ENCODE data around the gene TFF2. TPM values are rescaled to one million over a fixed set of nuclear protein-coding genes. Genes with fewer than 3 reads are reported as not detected.

Gene TFF2
- total RNA-seq, 4 donors from 2014 or later, result not detected

- WGBS, 2 donors, result 89 to 93% methylated on average over 18 to 30 of the region's 30 CpGs
- H3K27ac ChIP-seq, result no peak overlapping the region
- H3K4me3 ChIP-seq, result no peak overlapping the region
- TF ChIP-seq, protein P1, sequence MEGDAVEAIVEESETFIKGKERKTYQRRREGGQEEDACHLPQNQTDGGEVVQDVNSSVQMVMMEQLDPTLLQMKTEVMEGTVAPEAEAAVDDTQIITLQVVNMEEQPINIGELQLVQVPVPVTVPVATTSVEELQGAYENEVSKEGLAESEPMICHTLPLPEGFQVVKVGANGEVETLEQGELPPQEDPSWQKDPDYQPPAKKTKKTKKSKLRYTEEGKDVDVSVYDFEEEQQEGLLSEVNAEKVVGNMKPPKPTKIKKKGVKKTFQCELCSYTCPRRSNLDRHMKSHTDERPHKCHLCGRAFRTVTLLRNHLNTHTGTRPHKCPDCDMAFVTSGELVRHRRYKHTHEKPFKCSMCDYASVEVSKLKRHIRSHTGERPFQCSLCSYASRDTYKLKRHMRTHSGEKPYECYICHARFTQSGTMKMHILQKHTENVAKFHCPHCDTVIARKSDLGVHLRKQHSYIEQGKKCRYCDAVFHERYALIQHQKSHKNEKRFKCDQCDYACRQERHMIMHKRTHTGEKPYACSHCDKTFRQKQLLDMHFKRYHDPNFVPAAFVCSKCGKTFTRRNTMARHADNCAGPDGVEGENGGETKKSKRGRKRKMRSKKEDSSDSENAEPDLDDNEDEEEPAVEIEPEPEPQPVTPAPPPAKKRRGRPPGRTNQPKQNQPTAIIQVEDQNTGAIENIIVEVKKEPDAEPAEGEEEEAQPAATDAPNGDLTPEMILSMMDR (IDR thresholded peaks at IDR 0.05), result no peak
- TF ChIP-seq POLR2A (IDR thresholded peaks at IDR 0.05), result no peak
- no peak for TF ChIP-seq EP300 (IDR thresholded peaks at IDR 0.05)
- H3K27me3 ChIP-seq, result no peaks in the 10 kb centered on the region
- H3K36me3 ChIP-seq, result no peaks in the 10 kb centered on the region
- H3K9me3 ChIP-seq, result peaks cover 0 to 2% (median 0%) of the 10 kb centered on the region in 4 donors
- no peaks in the 10 kb centered on the region for H3K4me1 ChIP-seq
- no peak for DNase-seq (ENCODE audit: low spot score in 2 of 2)
Measured at GRCh38 chr21:42347601-42348327, 3.0 kb downstream of the TFF2 start.

- no peaks in the 10 kb centered on the region for H3K4me1 ChIP-seq
- no peak overlapping the region for H3K27ac ChIP-seq
- no peak overlapping the region for H3K4me3 ChIP-seq
- peaks cover 0 to 2% (median 0%) of the 10 kb centered on the region in 4 donors for H3K9me3 ChIP-seq
- DNase-seq (ENCODE audit: low spot score in 2 of 2), result no peak
- WGBS, 2 donors, result 86 to 91% methylated on average over 25 to 30 of the region's 30 CpGs
- H3K36me3 ChIP-seq, result no peaks in the 10 kb centered on the region
- H3K27me3 ChIP-seq, result no peaks in the 10 kb centered on the region
- TF ChIP-seq, protein P1 (IDR thresholded peaks at IDR 0.05), result no peak
- TF ChIP-seq POLR2A (IDR thresholded peaks at IDR 0.05), result no peak
- TF ChIP-seq EP300 (IDR thresholded peaks at IDR 0.05), result no peak
Measured at GRCh38 chr21:42346866-42347600, 3.8 kb downstream of the TFF2 start.

DNA sequence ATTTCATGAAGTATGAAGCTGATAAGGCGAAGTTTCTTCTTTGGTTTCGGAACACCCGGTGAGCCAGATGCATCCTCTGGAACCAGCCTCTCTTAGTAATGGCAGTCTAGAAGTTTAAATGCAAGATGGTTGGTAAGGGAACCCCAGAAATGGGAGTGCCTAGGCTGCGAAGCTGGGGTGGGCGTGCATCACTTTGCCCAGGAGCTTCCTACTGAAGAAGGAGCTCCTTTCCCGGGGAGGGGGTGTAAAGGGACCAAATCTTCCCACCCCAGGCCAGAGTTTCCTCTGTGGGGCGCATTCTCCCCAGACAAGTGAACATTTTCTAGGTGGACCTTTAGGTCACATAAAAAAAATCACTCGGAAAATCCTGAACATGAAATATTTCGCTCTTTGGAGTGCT is 4.4 kb downstream of the TFF2 start:
- Histone ChIP-seq H3K27me3 (no peaks in the 10 kb centered on the region), H3K27ac (no peak overlapping the region), H3K4me3 (no peak overlapping the region), H3K4me1 (no peaks in the 10 kb centered on the region), H3K9me3 (peaks cover 0 to 2% (median 0%) of the 10 kb centered on the region in 4 donors), H3K36me3 (no peaks in the 10 kb centered on the region)
- TF ChIP-seq, protein P1 (IDR thresholded peaks at IDR 0.05), result no peak
- no peak for TF ChIP-seq EP300 (IDR thresholded peaks at IDR 0.05)
- WGBS, 2 donors, result 85 to 87% methylated on average over 9 of the region's 9 CpGs
- DNase-seq (ENCODE audit: low spot score in 2 of 2), result no peak

- Histone ChIP-seq H3K36me3 (no peaks in the 10 kb centered on the region), H3K4me1 (no peaks in the 10 kb centered on the region), H3K27me3 (no peaks in the 10 kb centered on the region), H3K9me3 (peaks cover 0 to 2% (median 0%) of the 10 kb centered on the region in 4 donors), H3K4me3 (no peak overlapping the region), H3K27ac (no peak overlapping the region)
- TF ChIP-seq, protein P1 (IDR thresholded peaks at IDR 0.05), result no peak
- no peak for TF ChIP-seq EP300 (IDR thresholded peaks at IDR 0.05)
- TF ChIP-seq POLR2A (IDR thresholded peaks at IDR 0.05), result no peak
- DNase-seq (ENCODE audit: low spot score in 2 of 2), result no peak
- WGBS, 2 donors, result 41 to 59% methylated on average over 4 of the region's 4 CpGs
Measured at GRCh38 chr21:42344631-42345030, 6.2 kb downstream of the TFF2 start.

GRCh38 chr21:42343963-42344510 is 6.8 kb downstream of the TFF2 start:
- Histone ChIP-seq H3K4me3 (no peak overlapping the region), H3K4me1 (no peaks in the 10 kb centered on the region), H3K27ac (no peak overlapping the region), H3K27me3 (no peaks in the 10 kb centered on the region), H3K9me3 (peaks cover 0 to 2% (median 0%) of the 10 kb centered on the region in 4 donors), H3K36me3 (no peaks in the 10 kb centered on the region)
- TF ChIP-seq, protein P1 (IDR thresholded peaks at IDR 0.05), result no peak
- DNase-seq (ENCODE audit: low spot score in 2 of 2), result no peak
- 83% methylated on average over 10 to 11 of the region's 11 CpGs for WGBS, 2 donors
